HG03439 (cell line): ENCODE data around the gene ANKRD28.
"Not testable (repeated sequence)": the region's sequence is repeated elsewhere in the genome, so short reads cannot be mapped to it uniquely, and the experiment has no call there.

Source experiments
- ATAC-seq: cut with Tn5 transposase; IDR thresholded peaks from one replicate; pipeline ENCODE4 v1.9.1; 2021; ENCODE audit warnings: mild to moderate bottlenecking, moderate library complexity; ENCODE audit not compliant: unreplicated experiment

ANKRD28 gene

GRCh38 chr3:15778332-15778858 is 19.4 kb downstream of the ANKRD28 start:
- no peak for ATAC-seq

GRCh38 chr3:15774931-15775560 is 22.7 kb downstream of the ANKRD28 start:
- not testable (repeated sequence) for ATAC-seq

GRCh38 chr3:15771444-15771843 is 26.3 kb downstream of the ANKRD28 start:
- no peak for ATAC-seq

- no peak for ATAC-seq
Measured at GRCh38 chr3:15769256-15769915, 28.4 kb downstream of the ANKRD28 start.

GRCh38 chr3:15768421-15769255 is 29.1 kb downstream of the ANKRD28 start:
- peak; percentile 91 for ATAC-seq

GRCh38 chr3:15766406-15766805 is 31.4 kb downstream of the ANKRD28 start:
- no peak for ATAC-seq

- no peak for ATAC-seq
Measured at GRCh38 chr3:15758295-15758694, 39.5 kb downstream of the ANKRD28 start.

GRCh38 chr3:15757824-15758223 is 40.0 kb downstream of the ANKRD28 start:
- ATAC-seq = no peak

- ATAC-seq = no peak
Measured at GRCh38 chr3:15756505-15756904, 41.3 kb downstream of the ANKRD28 start.

GRCh38 chr3:15755780-15756179 is 42.0 kb downstream of the ANKRD28 start:
- no peak for ATAC-seq

- ATAC-seq = no peak
Measured at GRCh38 chr3:15755181-15755580, 42.6 kb downstream of the ANKRD28 start.

- ATAC-seq = no peak
Measured at GRCh38 chr3:15754047-15754446, 43.7 kb downstream of the ANKRD28 start.

GRCh38 chr3:15753056-15753710 is 44.6 kb downstream of the ANKRD28 start:
- ATAC-seq = no peak

GRCh38 chr3:15750879-15751278 is 46.9 kb downstream of the ANKRD28 start:
- no peak for ATAC-seq

GRCh38 chr3:15750143-15750542 is 47.6 kb downstream of the ANKRD28 start:
- no peak for ATAC-seq

- not testable (repeated sequence) for ATAC-seq
Measured at GRCh38 chr3:15745896-15746295, 51.9 kb downstream of the ANKRD28 start.

- no peak for ATAC-seq
Measured at GRCh38 chr3:15744176-15744575, 53.6 kb downstream of the ANKRD28 start.

- ATAC-seq = no peak
Measured at GRCh38 chr3:15743587-15744009, 54.2 kb downstream of the ANKRD28 start.

- not testable (repeated sequence) for ATAC-seq
Measured at GRCh38 chr3:15742236-15742635, 55.5 kb downstream of the ANKRD28 start.

- ATAC-seq = not testable (repeated sequence)
Measured at GRCh38 chr3:15738616-15739005, 59.2 kb downstream of the ANKRD28 start.

GRCh38 chr3:15731024-15731423 is 66.8 kb downstream of the ANKRD28 start:
- ATAC-seq = no peak
